Thoracic aorta (tissue), 2 donors: ENCODE measurements around the gene EIF4H. TPM values are rescaled to one million over a fixed set of nuclear protein-coding genes. Genes with fewer than 3 reads are reported as not detected.

ENCODE experiments used
- ATAC-seq: fragments of 150-250 bp; one replicate; pipeline ENCODE4 v1.8.0; 2017; ENCODE audit warnings: low read depth; ENCODE audit not compliant: insufficient number of reproducible peaks, low FRiP score
- DNase-seq: peaks from one replicate; pipeline ENCODE4 v3.0.0-alpha.2; 2020; ENCODE audit warnings: low spot score
- H3K27ac ChIP-seq, 2 donors: fragments of 200-600 bp; sonication (generic); 1 replicate in 1 of 2; 2 replicates in 1 of 2; pipeline ENCODE4 v1.5.1; 2016; ENCODE audit warnings: mild to moderate bottlenecking in 2 of 2, moderate library complexity in 2 of 2
- H3K27me3 ChIP-seq: fragments of 200-600 bp; sonication (generic); replicated peaks from 2 replicates; pipeline ENCODE4 v1.6.0; 2016; ENCODE audit warnings: mild to moderate bottlenecking; ENCODE audit not compliant: insufficient read depth
- H3K36me3 ChIP-seq: fragments of 200-600 bp; sonication (generic); one replicate; pipeline ENCODE4 v1.5.1; 2016
- H3K4me1 ChIP-seq, 2 donors: fragments of 200-600 bp; sonication (generic); 1 replicate in 1 of 2; 2 replicates in 1 of 2; pipeline versions ENCODE4 v1.5.1 to v1.6.0; 2016; ENCODE audit warnings: low read depth in 2 of 2, mild to moderate bottlenecking in 1 of 2; ENCODE audit not compliant: control insufficient read depth in 1 of 2
- H3K4me3 ChIP-seq: fragments of 200-600 bp; sonication (generic); 2 replicates; pipeline ENCODE4 v1.5.1; 2016; ENCODE audit warnings: mild to moderate bottlenecking
- H3K9me3 ChIP-seq: fragments of 200-600 bp; sonication (generic); 2 replicates; pipeline ENCODE4 v1.5.1; 2016
- total RNA-seq, 2 donors: library from RNA; depleted of rRNA; stranded (reverse); fragments of >200 nt; gene quantifications; one replicate each; pipeline versions ENCODE4 v1.1.0 to v1.2.3, GENCODE V29; 2016
- TF ChIP-seq, protein P1 (sequence below): fragments of 200-600 bp; sonication (generic); IDR thresholded peaks from one replicate; pipeline ENCODE4 v1.5.1; 2019; ENCODE audit warnings: antibody characterized with exemption

EIF4H gene
- 100 to 1,000 TPM; 210 to 244 TPM for total RNA-seq

DNA sequence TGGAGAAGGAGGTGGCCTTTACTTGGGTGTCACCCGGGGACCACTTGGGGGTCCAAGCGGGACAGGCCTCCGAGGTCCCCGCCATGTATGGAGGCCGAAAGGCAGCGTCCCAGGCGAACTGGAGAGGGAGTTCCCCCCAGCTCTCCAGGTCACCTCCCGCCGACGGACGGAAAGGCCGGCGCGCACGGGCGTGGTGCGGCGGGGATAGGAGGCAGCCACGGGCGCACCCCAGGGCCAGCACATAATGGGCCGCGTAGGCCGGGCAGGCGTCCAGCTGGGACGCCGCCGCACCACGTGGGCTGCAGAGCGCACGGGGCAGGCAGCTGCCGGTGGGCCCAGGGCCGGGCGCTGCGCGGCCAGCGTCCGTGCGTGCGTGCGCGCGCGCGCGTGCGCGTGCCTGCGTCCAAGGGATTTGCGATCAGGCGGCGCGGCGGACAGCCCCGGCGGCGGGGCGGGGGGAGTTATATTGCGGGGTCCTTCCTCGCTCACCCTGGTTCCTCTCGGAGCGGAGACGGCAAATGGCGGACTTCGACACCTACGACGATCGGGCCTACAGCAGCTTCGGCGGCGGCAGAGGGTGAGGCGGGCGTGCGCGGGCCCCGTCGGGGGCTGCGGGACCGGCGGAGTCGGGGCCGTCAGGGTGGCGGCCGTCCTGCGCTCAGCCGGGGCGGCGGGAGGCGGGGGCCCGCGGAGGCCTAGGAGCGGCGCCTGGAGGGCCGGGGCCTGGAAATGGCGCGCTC lies at the start of gene EIF4H:
EIF4H (plus strand) TSS at position 491 of the 740 bp plus-strand sequence; CDS start at position 519, 28 bp downstream.
- DNase-seq (peak; percentile 84), ATAC-seq (peak; percentile 96)
- TF ChIP-seq, protein P1, sequence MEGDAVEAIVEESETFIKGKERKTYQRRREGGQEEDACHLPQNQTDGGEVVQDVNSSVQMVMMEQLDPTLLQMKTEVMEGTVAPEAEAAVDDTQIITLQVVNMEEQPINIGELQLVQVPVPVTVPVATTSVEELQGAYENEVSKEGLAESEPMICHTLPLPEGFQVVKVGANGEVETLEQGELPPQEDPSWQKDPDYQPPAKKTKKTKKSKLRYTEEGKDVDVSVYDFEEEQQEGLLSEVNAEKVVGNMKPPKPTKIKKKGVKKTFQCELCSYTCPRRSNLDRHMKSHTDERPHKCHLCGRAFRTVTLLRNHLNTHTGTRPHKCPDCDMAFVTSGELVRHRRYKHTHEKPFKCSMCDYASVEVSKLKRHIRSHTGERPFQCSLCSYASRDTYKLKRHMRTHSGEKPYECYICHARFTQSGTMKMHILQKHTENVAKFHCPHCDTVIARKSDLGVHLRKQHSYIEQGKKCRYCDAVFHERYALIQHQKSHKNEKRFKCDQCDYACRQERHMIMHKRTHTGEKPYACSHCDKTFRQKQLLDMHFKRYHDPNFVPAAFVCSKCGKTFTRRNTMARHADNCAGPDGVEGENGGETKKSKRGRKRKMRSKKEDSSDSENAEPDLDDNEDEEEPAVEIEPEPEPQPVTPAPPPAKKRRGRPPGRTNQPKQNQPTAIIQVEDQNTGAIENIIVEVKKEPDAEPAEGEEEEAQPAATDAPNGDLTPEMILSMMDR, result no peak
- Histone ChIP-seq H3K4me1 (peaks cover 34 to 48% of the 10 kb centered on the region in 2 donors), H3K36me3 (no peaks in the 10 kb centered on the region), H3K27ac (peak within 1 kb of the TSS; percentile 81 to 89), H3K9me3 (no peaks in the 10 kb centered on the region), H3K27me3 (no peaks in the 10 kb centered on the region), H3K4me3 (peak within 1 kb of the TSS; percentile 90)

GRCh38 chr7:74126220-74126880 lies 47.8 kb upstream of the EIF4H start:
- DNase-seq (no peak), ATAC-seq (no peak)
- TF ChIP-seq, protein P1, result no peak
- H3K4me3 ChIP-seq, result no peak overlapping the region
- no peak overlapping the region for H3K27ac ChIP-seq
- H3K36me3 ChIP-seq, result peaks cover 4% of the 10 kb centered on the region
- H3K9me3 ChIP-seq, result no peaks in the 10 kb centered on the region
- no peaks in the 10 kb centered on the region for H3K4me1 ChIP-seq
- no peaks in the 10 kb centered on the region for H3K27me3 ChIP-seq

DNA sequence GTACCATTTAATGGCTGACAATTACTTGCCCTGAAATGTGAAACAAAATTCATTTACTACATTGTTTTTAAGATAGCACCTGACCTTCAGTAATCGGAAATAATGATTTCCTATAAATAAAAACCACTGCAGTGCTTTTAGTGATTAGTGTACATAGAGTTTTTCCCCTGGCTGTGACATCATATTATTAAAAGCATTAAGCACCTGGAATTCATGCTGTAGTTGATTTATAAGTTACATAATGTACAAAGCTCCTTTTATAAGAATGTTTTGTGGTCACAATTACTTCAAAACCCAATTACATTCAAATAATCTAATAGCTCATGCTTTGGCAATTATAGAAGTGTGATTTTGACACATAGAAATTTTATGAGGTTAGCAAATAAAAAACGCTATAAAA lies 44.3 kb upstream of the EIF4H start:
- ATAC-seq (no peak), DNase-seq (no peak)
- TF ChIP-seq, protein P1, result no peak
- no peaks in the 10 kb centered on the region for H3K27me3 ChIP-seq
- H3K36me3 ChIP-seq, result no peaks in the 10 kb centered on the region
- H3K4me1 ChIP-seq, result no peaks in the 10 kb centered on the region
- H3K9me3 ChIP-seq, result no peaks in the 10 kb centered on the region
- no peak overlapping the region for H3K27ac ChIP-seq
- H3K4me3 ChIP-seq, result no peak overlapping the region

GRCh38 chr7:74130518-74130917 lies 43.6 kb upstream of the EIF4H start:
- no peak for ATAC-seq
- H3K36me3 ChIP-seq, result no peaks in the 10 kb centered on the region
- no peak overlapping the region for H3K27ac ChIP-seq
- H3K9me3 ChIP-seq, result no peaks in the 10 kb centered on the region
- no peaks in the 10 kb centered on the region for H3K27me3 ChIP-seq
- H3K4me1 ChIP-seq, result no peaks in the 10 kb centered on the region
- no peak for DNase-seq
- TF ChIP-seq, protein P1, result no peak
- no peak overlapping the region for H3K4me3 ChIP-seq

GRCh38 chr7:74134117-74134620 lies 40.0 kb upstream of the EIF4H start:
- H3K36me3 ChIP-seq, result no peaks in the 10 kb centered on the region
- DNase-seq (no peak), ATAC-seq (no peak)

More at GRCh38 chr7:74134117-74134620, 40.0 kb upstream of the EIF4H start:
- no peak overlapping the region for H3K27ac ChIP-seq
- no peaks in the 10 kb centered on the region for H3K9me3 ChIP-seq
- H3K4me3 ChIP-seq, result no peak overlapping the region
- no peaks in the 10 kb centered on the region for H3K4me1 ChIP-seq
- TF ChIP-seq, protein P1, result no peak
- no peaks in the 10 kb centered on the region for H3K27me3 ChIP-seq
